ENCODE results near the gene UST. TPM values are rescaled to one million over a fixed set of nuclear protein-coding genes. Genes with fewer than 3 reads are reported as not detected.

UST gene
- total RNA-seq, 2 donors from 2014 or later: 4.3 to 5.3 TPM

DNA sequence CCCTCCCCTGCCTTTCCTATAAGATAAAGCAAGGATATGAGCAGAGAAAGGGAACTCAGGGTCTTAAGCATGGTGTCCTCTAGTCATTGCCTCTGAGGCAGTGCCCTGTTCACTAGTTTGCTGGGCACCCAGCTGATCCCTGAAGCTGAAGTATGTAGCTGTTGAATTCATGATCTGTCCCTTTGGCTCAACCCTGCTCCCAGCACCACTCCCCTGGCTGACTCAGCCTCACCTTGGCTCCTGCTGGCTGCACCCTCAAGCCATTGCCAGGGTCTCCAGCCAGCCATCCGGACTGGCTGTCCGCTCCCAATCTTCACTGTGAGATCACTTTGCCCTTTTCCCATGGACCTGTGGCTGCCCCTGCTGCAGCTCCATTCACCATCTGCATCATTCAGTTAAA, 25.9 kb upstream of the UST start:
- Histone ChIP-seq H3K27ac (no peak overlapping the region), H3K4me3 (no peak overlapping the region), H3K9me3 (peaks cover 0 to 4% of the 10 kb centered on the region in 2 donors), H3K36me3 (no peaks in the 10 kb centered on the region), H3K27me3 (no peaks in the 10 kb centered on the region), H3K4me1 (no peaks in the 10 kb centered on the region)
- TF ChIP-seq, protein P1, sequence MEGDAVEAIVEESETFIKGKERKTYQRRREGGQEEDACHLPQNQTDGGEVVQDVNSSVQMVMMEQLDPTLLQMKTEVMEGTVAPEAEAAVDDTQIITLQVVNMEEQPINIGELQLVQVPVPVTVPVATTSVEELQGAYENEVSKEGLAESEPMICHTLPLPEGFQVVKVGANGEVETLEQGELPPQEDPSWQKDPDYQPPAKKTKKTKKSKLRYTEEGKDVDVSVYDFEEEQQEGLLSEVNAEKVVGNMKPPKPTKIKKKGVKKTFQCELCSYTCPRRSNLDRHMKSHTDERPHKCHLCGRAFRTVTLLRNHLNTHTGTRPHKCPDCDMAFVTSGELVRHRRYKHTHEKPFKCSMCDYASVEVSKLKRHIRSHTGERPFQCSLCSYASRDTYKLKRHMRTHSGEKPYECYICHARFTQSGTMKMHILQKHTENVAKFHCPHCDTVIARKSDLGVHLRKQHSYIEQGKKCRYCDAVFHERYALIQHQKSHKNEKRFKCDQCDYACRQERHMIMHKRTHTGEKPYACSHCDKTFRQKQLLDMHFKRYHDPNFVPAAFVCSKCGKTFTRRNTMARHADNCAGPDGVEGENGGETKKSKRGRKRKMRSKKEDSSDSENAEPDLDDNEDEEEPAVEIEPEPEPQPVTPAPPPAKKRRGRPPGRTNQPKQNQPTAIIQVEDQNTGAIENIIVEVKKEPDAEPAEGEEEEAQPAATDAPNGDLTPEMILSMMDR (IDR thresholded peaks at IDR 0.05): no peak
- no peak for DNase-seq (ENCODE audit: low spot score)

DNA sequence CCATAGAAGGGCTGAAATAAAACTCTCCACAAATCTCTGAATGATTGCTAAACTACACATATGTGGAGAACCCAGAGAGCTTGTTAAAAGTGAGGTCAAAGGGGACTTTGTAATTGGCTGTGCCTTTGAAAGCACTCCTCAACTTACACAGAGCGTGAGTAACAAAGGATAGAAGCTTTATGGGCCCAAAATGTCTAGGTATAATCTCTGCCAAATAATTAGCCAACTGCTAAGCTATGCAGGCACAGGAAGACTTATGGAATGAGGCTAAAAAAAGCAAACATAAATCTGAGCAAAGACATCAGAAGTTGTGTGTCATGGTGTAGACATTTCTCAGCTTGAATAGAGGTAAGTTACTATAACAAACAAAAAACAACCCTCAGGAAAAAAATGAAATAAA, 23.3 kb upstream of the UST start:
- Histone ChIP-seq H3K9me3 (peaks cover 0 to 25% of the 10 kb centered on the region in 2 donors), H3K36me3 (no peaks in the 10 kb centered on the region), H3K4me3 (no peak overlapping the region), H3K27ac (no peak overlapping the region), H3K27me3 (no peaks in the 10 kb centered on the region), H3K4me1 (no peaks in the 10 kb centered on the region)
- TF ChIP-seq, protein P1 (IDR thresholded peaks at IDR 0.05): no peak
- DNase-seq (ENCODE audit: low spot score): no peak

DNA sequence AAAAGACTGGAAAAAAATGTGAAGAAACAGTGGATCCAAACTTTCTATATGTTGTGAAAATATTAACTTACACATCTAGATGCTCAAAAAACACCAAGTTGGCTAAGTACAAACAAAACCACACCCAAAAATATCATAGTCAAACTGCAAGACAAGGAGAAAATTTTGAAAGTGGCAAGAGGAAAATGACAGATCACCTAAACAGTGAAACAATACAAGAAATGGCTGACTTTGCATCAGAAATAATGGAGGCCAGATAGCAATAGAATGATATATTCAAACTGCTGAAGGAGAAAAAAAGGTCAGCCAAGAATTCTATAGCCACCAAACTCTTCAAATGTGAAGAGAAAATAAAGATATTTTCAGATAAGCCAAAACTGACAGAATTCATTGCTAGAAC, 22.4 kb upstream of the UST start:
- no peak for DNase-seq (ENCODE audit: low spot score)
- no peaks in the 10 kb centered on the region for H3K36me3 ChIP-seq
- no peaks in the 10 kb centered on the region for H3K4me1 ChIP-seq
- no peak overlapping the region for H3K4me3 ChIP-seq
- TF ChIP-seq, protein P1 (IDR thresholded peaks at IDR 0.05): no peak
- no peaks in the 10 kb centered on the region for H3K27me3 ChIP-seq
- H3K27ac ChIP-seq: no peak overlapping the region
- peaks cover 0 to 25% of the 10 kb centered on the region in 2 donors for H3K9me3 ChIP-seq

DNA sequence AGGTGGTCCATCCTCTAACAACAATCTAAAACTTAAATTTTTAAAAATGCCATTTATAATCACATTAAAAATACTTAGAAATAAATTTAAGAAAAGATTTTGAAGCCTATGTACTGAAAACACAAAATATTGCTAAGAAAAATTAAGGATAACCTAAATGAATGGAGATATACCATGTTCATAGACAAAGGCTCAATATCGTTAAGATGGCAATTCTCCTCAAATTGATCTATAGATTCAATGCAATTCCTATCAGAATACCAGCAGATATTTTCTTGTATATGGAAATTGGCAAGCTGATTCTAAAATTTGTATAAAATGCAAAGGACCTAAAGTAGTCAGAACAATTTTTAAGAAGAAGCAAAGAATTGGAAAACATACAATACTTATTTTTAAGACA, 19.7 kb upstream of the UST start:
- no peak overlapping the region for H3K4me3 ChIP-seq
- no peaks in the 10 kb centered on the region for H3K36me3 ChIP-seq
- no peak for DNase-seq (ENCODE audit: low spot score)
- H3K27ac ChIP-seq: no peak overlapping the region
- H3K9me3 ChIP-seq: peaks cover 0 to 25% of the 10 kb centered on the region in 2 donors
- no peaks in the 10 kb centered on the region for H3K4me1 ChIP-seq
- TF ChIP-seq, protein P1 (IDR thresholded peaks at IDR 0.05): no peak
- no peaks in the 10 kb centered on the region for H3K27me3 ChIP-seq

DNA sequence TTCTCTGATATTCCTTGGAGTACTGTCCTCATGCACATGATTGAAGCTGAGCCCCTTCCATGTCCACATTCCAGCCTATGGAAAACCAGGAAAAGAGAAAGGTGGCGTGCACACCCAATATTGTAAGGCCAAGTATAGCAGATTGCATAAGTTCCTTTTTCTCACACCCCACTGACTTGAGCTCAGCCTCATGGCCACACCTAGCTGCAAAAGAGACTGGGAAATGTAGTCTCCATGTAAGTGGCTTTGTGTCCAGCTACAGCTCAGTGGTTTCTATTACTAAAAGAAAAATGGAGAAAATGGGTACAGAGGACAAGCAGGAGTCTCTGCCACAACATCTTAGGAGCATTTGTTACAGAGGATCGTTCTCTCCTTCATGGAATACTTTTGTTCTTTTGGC, 10.8 kb upstream of the UST start:
- no peak for DNase-seq (ENCODE audit: low spot score)

More for the DNA sequence above, 10.8 kb upstream of the UST start:
- TF ChIP-seq, protein P1 (IDR thresholded peaks at IDR 0.05): no peak
- Histone ChIP-seq H3K27me3 (no peaks in the 10 kb centered on the region), H3K9me3 (no peaks in the 10 kb centered on the region), H3K4me3 (no peak overlapping the region), H3K36me3 (no peaks in the 10 kb centered on the region), H3K27ac (no peak overlapping the region), H3K4me1 (no peaks in the 10 kb centered on the region)
